Measurements from ENCODE around the gene GGNBP2.
"Not testable (repeated sequence)": the region's sequence is repeated elsewhere in the genome, so short reads cannot be mapped to it uniquely, and the experiment has no call there.

The GGNBP2 gene

GRCh38 chr17:36544307-36545076, at the start of gene GGNBP2:
Gene GGNBP2 (plus strand): TSS chr17:36544919. CDS start chr17:36545725, 806 bp downstream.
- peak; percentile 97 for DNase-seq

GRCh38 chr17:36495076-36495578, 49.6 kb upstream of the GGNBP2 start:
- no peak for DNase-seq

GRCh38 chr17:36496018-36496789, 48.5 kb upstream of the GGNBP2 start:
- no peak for DNase-seq

- no peak for DNase-seq
Measured at GRCh38 chr17:36498155-36498554, 46.6 kb upstream of the GGNBP2 start.

- no peak for DNase-seq
Measured at GRCh38 chr17:36498560-36499300, 46.0 kb upstream of the GGNBP2 start.

- no peak for DNase-seq
Measured at GRCh38 chr17:36500745-36501225, 43.9 kb upstream of the GGNBP2 start.

GRCh38 chr17:36501351-36501750, 43.4 kb upstream of the GGNBP2 start:
- no peak for DNase-seq

- DNase-seq, result no peak
Measured at GRCh38 chr17:36501963-36502362, 42.8 kb upstream of the GGNBP2 start.

- DNase-seq, result no peak
Measured at GRCh38 chr17:36503456-36504155, 41.1 kb upstream of the GGNBP2 start.

- DNase-seq, result no peak
Measured at GRCh38 chr17:36504156-36504545, 40.6 kb upstream of the GGNBP2 start.

- no peak for DNase-seq
Measured at GRCh38 chr17:36505171-36505570, 39.5 kb upstream of the GGNBP2 start.

GRCh38 chr17:36506249-36506826, 38.4 kb upstream of the GGNBP2 start:
- no peak for DNase-seq

GRCh38 chr17:36506831-36507230, 37.9 kb upstream of the GGNBP2 start:
- DNase-seq, result no peak

- DNase-seq, result no peak
Measured at GRCh38 chr17:36507266-36507665, 37.5 kb upstream of the GGNBP2 start.

GRCh38 chr17:36508439-36508838, 36.3 kb upstream of the GGNBP2 start:
- not testable (repeated sequence) for DNase-seq

GRCh38 chr17:36509272-36509985, 35.3 kb upstream of the GGNBP2 start:
- no peak for DNase-seq

- no peak for DNase-seq
Measured at GRCh38 chr17:36510636-36511035, 34.1 kb upstream of the GGNBP2 start.

GRCh38 chr17:36511216-36511615, 33.5 kb upstream of the GGNBP2 start:
- DNase-seq, result no peak

- no peak for DNase-seq
Measured at GRCh38 chr17:36512641-36513040, 32.1 kb upstream of the GGNBP2 start.

- no peak for DNase-seq
Measured at GRCh38 chr17:36514856-36515255, 29.9 kb upstream of the GGNBP2 start.

GRCh38 chr17:36515837-36516236, 28.9 kb upstream of the GGNBP2 start:
- DNase-seq, result no peak
